DND-41 (cell line): Measurements from ENCODE around the gene ASB5.

Source experiments
- ATAC-seq: fragments of 200-7000 bp; cut with Tn5 transposase; 3 replicates; pipeline ENCODE4 v1.9.1; 2021; ENCODE audit warnings: low read depth; ENCODE audit not compliant: insufficient read depth
- DNase-seq: peaks from one replicate; pipeline ENCODE4 v3.0.0-alpha.2; 2020
- H2AFZ ChIP-seq: 2 replicates; pipeline ENCODE4 v1.6.0; 2012; ENCODE audit warnings: low read depth, low read length
- H3K27ac ChIP-seq: 2 replicates; pipeline ENCODE4 v1.5.1; 2012; ENCODE audit warnings: low read length, inconsistent platforms
- H3K27me3 ChIP-seq: fragments of 200-600 bp; sonication (generic); 2 replicates; pipeline ENCODE4 v1.6.0; 2012; ENCODE audit warnings: low read length, mild to moderate bottlenecking, inconsistent platforms; ENCODE audit not compliant: insufficient read depth, poor library complexity
- H3K36me3 ChIP-seq: 2 replicates; pipeline ENCODE4 v1.5.1; 2012; ENCODE audit warnings: low read length, inconsistent platforms; ENCODE audit not compliant: insufficient read depth
- H3K4me1 ChIP-seq: 2 replicates; pipeline ENCODE4 v1.5.1; 2012; ENCODE audit warnings: mild to moderate bottlenecking, low read length; ENCODE audit not compliant: insufficient read depth
- H3K4me2 ChIP-seq: 2 replicates; pipeline ENCODE4 v1.6.0; 2012; ENCODE audit warnings: mild to moderate bottlenecking, moderate library complexity, low read length, inconsistent platforms; ENCODE audit not compliant: insufficient read depth
- H3K4me3 ChIP-seq, 2 experiments: fragments of 200-600 bp in 1 of 2; shearing (Covaris generic) in 1 of 2; 2 replicates each; pipeline ENCODE4 v1.5.1; 2012 to 2016; ENCODE audit warnings: inconsistent platforms in 2 of 2, low read length in 2 of 2, mild to moderate bottlenecking in 2 of 2, low read depth in 1 of 2, moderate library complexity in 1 of 2
- H3K79me2 ChIP-seq: 2 replicates; pipeline ENCODE4 v1.6.0; 2012; ENCODE audit warnings: low read length, inconsistent platforms; ENCODE audit not compliant: insufficient read depth
- H3K9ac ChIP-seq: 2 replicates; pipeline ENCODE4 v1.6.0; 2012; ENCODE audit warnings: low read depth, mild to moderate bottlenecking, inconsistent platforms, low read length, moderate library complexity
- H3K9me3 ChIP-seq: 2 replicates; pipeline ENCODE4 v1.5.1; 2012; ENCODE audit warnings: low read length, moderate library complexity, mild to moderate bottlenecking, inconsistent platforms; ENCODE audit not compliant: insufficient read depth, severe bottlenecking
- H4K20me1 ChIP-seq: 2 replicates; pipeline ENCODE4 v1.6.0; 2012; ENCODE audit warnings: low read length; ENCODE audit not compliant: insufficient read depth
- EZH2 ChIP-seq: IDR thresholded peaks from 3 replicates; pipeline ENCODE4 v1.6.1; 2012; ENCODE audit warnings: borderline replicate concordance, low read depth, mild to moderate bottlenecking, moderate library complexity, low read length, inconsistent platforms; ENCODE audit not compliant: severe bottlenecking
- TF ChIP-seq, protein P1 (sequence below): IDR thresholded peaks from 2 replicates; pipeline ENCODE4 v1.5.1; 2012; ENCODE audit warnings: borderline replicate concordance, low read length, moderate library complexity, mild to moderate bottlenecking; ENCODE audit not compliant: poor library complexity, severe bottlenecking; ENCODE audit errors: extremely low read depth

ASB5 gene

GRCh38 chr4:176266026-176266425, 3.0 kb downstream of the ASB5 start:
- ATAC-seq: no peak
- H3K27me3 ChIP-seq: peaks cover 7% of the 10 kb centered on the region
- no peaks in the 10 kb centered on the region for H3K79me2 ChIP-seq
- H3K36me3 ChIP-seq: no peaks in the 10 kb centered on the region
- no peaks in the 10 kb centered on the region for H4K20me1 ChIP-seq
- no peak overlapping the region for H3K4me3 ChIP-seq
- TF ChIP-seq, protein P1, sequence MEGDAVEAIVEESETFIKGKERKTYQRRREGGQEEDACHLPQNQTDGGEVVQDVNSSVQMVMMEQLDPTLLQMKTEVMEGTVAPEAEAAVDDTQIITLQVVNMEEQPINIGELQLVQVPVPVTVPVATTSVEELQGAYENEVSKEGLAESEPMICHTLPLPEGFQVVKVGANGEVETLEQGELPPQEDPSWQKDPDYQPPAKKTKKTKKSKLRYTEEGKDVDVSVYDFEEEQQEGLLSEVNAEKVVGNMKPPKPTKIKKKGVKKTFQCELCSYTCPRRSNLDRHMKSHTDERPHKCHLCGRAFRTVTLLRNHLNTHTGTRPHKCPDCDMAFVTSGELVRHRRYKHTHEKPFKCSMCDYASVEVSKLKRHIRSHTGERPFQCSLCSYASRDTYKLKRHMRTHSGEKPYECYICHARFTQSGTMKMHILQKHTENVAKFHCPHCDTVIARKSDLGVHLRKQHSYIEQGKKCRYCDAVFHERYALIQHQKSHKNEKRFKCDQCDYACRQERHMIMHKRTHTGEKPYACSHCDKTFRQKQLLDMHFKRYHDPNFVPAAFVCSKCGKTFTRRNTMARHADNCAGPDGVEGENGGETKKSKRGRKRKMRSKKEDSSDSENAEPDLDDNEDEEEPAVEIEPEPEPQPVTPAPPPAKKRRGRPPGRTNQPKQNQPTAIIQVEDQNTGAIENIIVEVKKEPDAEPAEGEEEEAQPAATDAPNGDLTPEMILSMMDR: no peak
- TF ChIP-seq EZH2: no peak
- H3K9me3 ChIP-seq: no peaks in the 10 kb centered on the region
- no peak overlapping the region for H3K4me2 ChIP-seq
- no peaks in the 10 kb centered on the region for H3K4me1 ChIP-seq
- no peak overlapping the region for H3K27ac ChIP-seq
- DNase-seq: no peak
- no peak overlapping the region for H3K9ac ChIP-seq
- no peak overlapping the region for H2AFZ ChIP-seq

DNA sequence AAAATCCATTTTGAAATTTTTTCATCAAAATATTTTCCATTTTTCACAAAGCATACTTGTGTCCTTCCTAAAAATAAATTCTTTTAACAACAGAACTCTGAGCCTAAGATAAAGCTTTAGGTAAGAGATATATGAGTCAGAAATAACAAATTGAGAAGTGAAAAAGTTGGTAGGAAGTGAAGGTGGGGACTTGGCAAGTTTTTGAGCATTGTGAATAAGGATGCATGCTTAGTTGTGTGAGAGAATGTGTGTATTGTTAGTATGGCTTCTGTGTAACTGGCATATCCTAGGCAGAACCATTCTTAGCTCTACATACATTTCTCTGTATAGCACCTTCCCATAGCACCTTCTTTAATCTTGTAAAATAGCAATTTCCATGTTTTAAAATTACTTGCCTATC, 6.8 kb downstream of the ASB5 start:
- H3K27ac ChIP-seq: no peak overlapping the region
- H4K20me1 ChIP-seq: no peaks in the 10 kb centered on the region
- H2AFZ ChIP-seq: no peak overlapping the region
- ATAC-seq (no peak), DNase-seq (no peak)
- no peaks in the 10 kb centered on the region for H3K4me1 ChIP-seq
- no peak overlapping the region for H3K9ac ChIP-seq
- no peak overlapping the region for H3K4me2 ChIP-seq
- no peaks in the 10 kb centered on the region for H3K9me3 ChIP-seq
- no peak overlapping the region for H3K4me3 ChIP-seq
- H3K36me3 ChIP-seq: no peaks in the 10 kb centered on the region
- TF ChIP-seq EZH2: no peak
- TF ChIP-seq, protein P1: no peak
- peaks cover 8% of the 10 kb centered on the region for H3K27me3 ChIP-seq
- H3K79me2 ChIP-seq: no peaks in the 10 kb centered on the region

GRCh38 chr4:176261481-176261880, 7.5 kb downstream of the ASB5 start:
- ATAC-seq (no peak), DNase-seq (no peak)
- Histone ChIP-seq H3K9me3 (no peaks in the 10 kb centered on the region), H3K9ac (no peak overlapping the region), H2AFZ (no peak overlapping the region), H3K36me3 (no peaks in the 10 kb centered on the region), H3K4me2 (no peak overlapping the region), H3K79me2 (no peaks in the 10 kb centered on the region), H3K4me1 (no peaks in the 10 kb centered on the region), H3K4me3 (no peak overlapping the region), H3K27me3 (peaks cover 14% of the 10 kb centered on the region), H4K20me1 (no peaks in the 10 kb centered on the region), H3K27ac (no peak overlapping the region)
- no peak for TF ChIP-seq EZH2
- TF ChIP-seq, protein P1: no peak

DNA sequence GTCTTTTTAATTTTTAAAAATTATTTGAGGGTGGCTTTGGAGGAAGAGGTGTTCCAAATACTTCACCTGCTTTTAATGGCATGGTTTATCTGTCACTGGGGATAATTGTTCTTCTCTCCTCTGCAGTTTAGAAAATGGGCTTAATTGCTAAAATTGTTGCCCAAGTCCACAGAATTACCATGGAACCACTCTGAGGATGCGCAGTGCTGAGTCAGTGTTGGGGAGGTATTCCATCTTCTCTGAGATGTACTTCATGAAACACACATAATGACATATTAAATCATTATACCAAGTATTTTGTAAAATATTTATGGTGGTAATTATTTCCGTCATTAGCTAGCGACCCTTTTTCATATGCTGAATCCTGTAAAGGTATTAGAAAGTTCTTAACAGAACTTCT, 8.0 kb downstream of the ASB5 start:
- Histone ChIP-seq H3K9ac (no peak overlapping the region), H3K4me3 (no peak overlapping the region), H3K27ac (no peak overlapping the region), H3K9me3 (no peaks in the 10 kb centered on the region), H3K36me3 (no peaks in the 10 kb centered on the region), H3K27me3 (peaks cover 15% of the 10 kb centered on the region), H3K4me2 (no peak overlapping the region), H4K20me1 (no peaks in the 10 kb centered on the region), H2AFZ (no peak overlapping the region), H3K4me1 (no peaks in the 10 kb centered on the region), H3K79me2 (no peaks in the 10 kb centered on the region)
- DNase-seq (no peak), ATAC-seq (no peak)
- TF ChIP-seq EZH2: no peak
- TF ChIP-seq, protein P1: no peak
